Measurements from ENCODE around the gene SMIM11. TPM values are rescaled to one million over a fixed set of nuclear protein-coding genes. Genes with fewer than 3 reads are reported as not detected.
"Not testable (repeated sequence)": the region's sequence is repeated elsewhere in the genome, so short reads cannot be mapped to it uniquely, and the experiment has no call there.

SMIM11 gene
- total RNA-seq (10 to 100 TPM in 1 of 2 experiments, 1 to 10 TPM in 1; 9.2 to 20.0 TPM), polyA plus RNA-seq (3.4 TPM)

- DNase-seq; H3K9me3 ChIP-seq (ENCODE audit: low read length); H3K4me1 ChIP-seq (ENCODE audit: insufficient read depth, low read length); H3K4me3 Mint-ChIP-seq; H3K27me3 Mint-ChIP-seq; CTCF ChIA-PET; H3K4me3 ChIP-seq (ENCODE audit: low read length); H3K9me3 Mint-ChIP-seq; H3K27ac ChIP-seq (ENCODE audit: low read depth, low read length); H3K27ac Mint-ChIP-seq; H3K27me3 ChIP-seq (ENCODE audit: insufficient read depth, low read length, poor library complexity, severe bottlenecking); H3K4me1 Mint-ChIP-seq; H3K36me3 ChIP-seq (ENCODE audit: insufficient read depth, low read length); POLR2A ChIA-PET; H3K36me3 Mint-ChIP-seq: not testable (repeated sequence)
Measured at GRCh38 chr21:34374940-34375618, at the start of gene SMIM11. SMIM11 (plus strand) TSS chr21:34375507; CDS start chr21:34379505, 3,998 bp downstream.

DNA sequence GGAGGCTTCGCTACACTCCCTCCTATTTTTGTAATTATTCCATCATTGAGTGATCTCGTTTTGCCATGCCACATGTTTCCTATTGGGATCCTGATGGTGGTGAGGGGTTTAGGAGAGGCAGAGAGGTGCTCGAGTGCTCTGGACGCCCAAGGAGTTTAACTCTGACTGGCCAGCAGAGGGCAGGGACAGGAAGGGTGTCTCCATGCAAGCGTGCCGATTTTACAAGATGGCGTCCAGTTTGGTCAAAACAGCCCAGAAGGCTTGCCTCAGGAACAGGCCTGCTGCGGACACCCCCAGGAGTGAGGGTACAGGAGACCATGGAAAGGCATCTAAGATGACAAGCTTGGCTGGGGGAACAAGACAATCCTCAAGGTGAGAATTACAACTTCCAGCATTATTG lies 45.3 kb upstream of the SMIM11 start:
- H3K27me3 ChIP-seq (ENCODE audit: insufficient read depth, low read length, poor library complexity, severe bottlenecking) = no peaks in the 10 kb centered on the region
- peaks cover 7% of the 10 kb centered on the region in 2 donors for H3K27me3 Mint-ChIP-seq
- H3K4me1 ChIP-seq (ENCODE audit: insufficient read depth, low read length) = no peaks in the 10 kb centered on the region
- H3K27ac ChIP-seq (ENCODE audit: low read depth, low read length) = no peak overlapping the region
- no peak for DNase-seq
- no peaks in the 10 kb centered on the region for H3K9me3 ChIP-seq (ENCODE audit: low read length)
- H3K27ac Mint-ChIP-seq = no peak overlapping the region
- ChIA-PET POLR2A (no interaction called here), CTCF (interaction anchor here (1.4 kb wide), 1 partner anchor 18 kb away, joined by 3 read pairs; no protein-coding TSS in a partner anchor)
- no peaks in the 10 kb centered on the region for H3K4me1 Mint-ChIP-seq
- H3K9me3 Mint-ChIP-seq = peaks cover 0 to 3% (median 3%) of the 10 kb centered on the region in 5 donors
- no peak overlapping the region for H3K4me3 Mint-ChIP-seq
- H3K4me3 ChIP-seq (ENCODE audit: low read length) = no peak overlapping the region
- H3K36me3 ChIP-seq (ENCODE audit: insufficient read depth, low read length) = no peaks in the 10 kb centered on the region
- H3K36me3 Mint-ChIP-seq = peaks cover 0 to 7% (median 0%) of the 10 kb centered on the region in 3 donors

DNA sequence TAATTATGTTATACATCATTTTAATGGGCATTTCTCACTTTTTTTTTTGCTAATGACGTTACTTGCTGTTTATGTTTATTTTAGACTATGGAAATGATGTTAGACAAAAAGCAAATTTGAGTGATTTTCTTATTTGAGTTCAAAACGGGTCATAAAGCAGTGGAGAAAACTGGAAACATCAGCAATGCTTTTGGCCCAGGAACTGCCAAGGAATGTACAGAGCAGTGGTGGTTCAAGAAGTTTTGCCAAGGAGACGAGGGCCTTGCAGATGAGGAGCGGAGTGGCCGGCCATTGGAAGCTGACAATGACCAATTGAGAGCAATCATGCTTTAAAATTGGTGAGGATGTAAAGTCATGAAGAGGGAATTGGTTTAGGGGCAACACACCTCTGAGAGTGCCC lies 43.6 kb upstream of the SMIM11 start:
- peaks cover 11 to 13% of the 10 kb centered on the region in 2 donors for H3K27me3 Mint-ChIP-seq
- peaks cover 0 to 3% (median 3%) of the 10 kb centered on the region in 5 donors for H3K9me3 Mint-ChIP-seq
- no peak overlapping the region for H3K4me3 Mint-ChIP-seq
- Histone ChIP-seq H3K27ac (ENCODE audit: low read depth, low read length) (no peak overlapping the region), H3K4me3 (ENCODE audit: low read length) (no peak overlapping the region), H3K4me1 (ENCODE audit: insufficient read depth, low read length) (no peaks in the 10 kb centered on the region), H3K36me3 (ENCODE audit: insufficient read depth, low read length) (no peaks in the 10 kb centered on the region), H3K9me3 (ENCODE audit: low read length) (no peaks in the 10 kb centered on the region), H3K27me3 (ENCODE audit: insufficient read depth, low read length, poor library complexity, severe bottlenecking) (no peaks in the 10 kb centered on the region)
- CTCF ChIA-PET = no interaction called here
- peaks cover 0 to 7% (median 0%) of the 10 kb centered on the region in 3 donors for H3K36me3 Mint-ChIP-seq
- no peaks in the 10 kb centered on the region for H3K4me1 Mint-ChIP-seq
- H3K27ac Mint-ChIP-seq = no peak overlapping the region
- no peak for DNase-seq
- POLR2A ChIA-PET = no interaction called here

GRCh38 chr21:34332347-34332746 lies 43.0 kb upstream of the SMIM11 start:
- CTCF ChIA-PET = no interaction called here
- H3K4me1 ChIP-seq (ENCODE audit: insufficient read depth, low read length) = no peaks in the 10 kb centered on the region

DNA sequence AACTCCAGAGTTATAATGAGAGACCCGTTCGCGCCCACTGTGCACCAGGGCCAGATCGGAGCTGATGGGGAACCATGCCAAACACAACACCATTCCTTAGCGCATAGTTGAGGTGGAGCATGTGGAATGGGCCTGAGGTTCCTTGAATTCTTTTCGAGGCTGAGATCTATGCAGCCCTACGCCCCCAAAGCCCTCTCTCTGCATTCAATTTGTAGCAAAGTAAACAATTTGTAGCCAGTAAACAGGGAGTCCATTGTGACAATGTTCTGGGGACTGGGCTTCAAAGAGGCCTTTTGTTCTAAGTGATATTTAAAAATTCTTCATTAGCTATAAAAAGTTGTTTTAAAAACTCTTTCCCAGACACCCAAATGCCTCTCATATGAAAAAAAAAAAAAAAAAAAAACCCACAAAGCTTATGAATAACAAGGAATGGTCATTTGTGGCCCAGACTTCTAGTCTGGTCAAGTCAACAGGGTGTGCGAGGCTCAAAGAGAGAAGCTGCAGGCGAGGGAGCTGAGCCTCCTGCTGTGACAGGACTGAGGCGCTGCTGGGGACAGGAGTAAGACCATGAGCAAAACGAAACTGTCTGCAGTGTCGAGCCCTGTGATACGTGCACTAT lies 42.1 kb upstream of the SMIM11 start:
- no peaks in the 10 kb centered on the region for H3K27me3 ChIP-seq (ENCODE audit: insufficient read depth, low read length, poor library complexity, severe bottlenecking)
- peaks cover 11 to 15% of the 10 kb centered on the region in 2 donors for H3K27me3 Mint-ChIP-seq
- H3K4me1 ChIP-seq (ENCODE audit: insufficient read depth, low read length) = no peaks in the 10 kb centered on the region
- peaks cover 0 to 3% (median 3%) of the 10 kb centered on the region in 5 donors for H3K9me3 Mint-ChIP-seq
- ChIA-PET CTCF (no interaction called here), POLR2A (no interaction called here)
- H3K4me1 Mint-ChIP-seq = no peaks in the 10 kb centered on the region
- no peaks in the 10 kb centered on the region for H3K36me3 ChIP-seq (ENCODE audit: insufficient read depth, low read length)
- H3K4me3 Mint-ChIP-seq = no peak overlapping the region
- no peak for DNase-seq
- H3K27ac ChIP-seq (ENCODE audit: low read depth, low read length) = no peak overlapping the region
- H3K4me3 ChIP-seq (ENCODE audit: low read length) = no peak overlapping the region
- H3K27ac Mint-ChIP-seq = no peak overlapping the region
- no peaks in the 10 kb centered on the region for H3K9me3 ChIP-seq (ENCODE audit: low read length)
- H3K36me3 Mint-ChIP-seq = peaks cover 0 to 7% (median 0%) of the 10 kb centered on the region in 3 donors

More at GRCh38 chr21:34332347-34332746, 43.0 kb upstream of the SMIM11 start:
- peaks cover 11 to 13% of the 10 kb centered on the region in 2 donors for H3K27me3 Mint-ChIP-seq
- Histone ChIP-seq H3K27me3 (ENCODE audit: insufficient read depth, low read length, poor library complexity, severe bottlenecking) (no peaks in the 10 kb centered on the region), H3K4me3 (ENCODE audit: low read length) (no peak overlapping the region), H3K9me3 (ENCODE audit: low read length) (no peaks in the 10 kb centered on the region), H3K27ac (ENCODE audit: low read depth, low read length) (no peak overlapping the region), H3K36me3 (ENCODE audit: insufficient read depth, low read length) (no peaks in the 10 kb centered on the region)
- peaks cover 0 to 3% (median 3%) of the 10 kb centered on the region in 5 donors for H3K9me3 Mint-ChIP-seq
- no peak overlapping the region for H3K4me3 Mint-ChIP-seq
- POLR2A ChIA-PET = interaction anchor here (0.6 kb wide), 1 partner anchor 251 kb away, joined by 3 read pairs; no protein-coding TSS in a partner anchor
- no peaks in the 10 kb centered on the region for H3K4me1 Mint-ChIP-seq
- peaks cover 0 to 7% (median 0%) of the 10 kb centered on the region in 3 donors for H3K36me3 Mint-ChIP-seq
- no peak for DNase-seq
- H3K27ac Mint-ChIP-seq = no peak overlapping the region

DNA sequence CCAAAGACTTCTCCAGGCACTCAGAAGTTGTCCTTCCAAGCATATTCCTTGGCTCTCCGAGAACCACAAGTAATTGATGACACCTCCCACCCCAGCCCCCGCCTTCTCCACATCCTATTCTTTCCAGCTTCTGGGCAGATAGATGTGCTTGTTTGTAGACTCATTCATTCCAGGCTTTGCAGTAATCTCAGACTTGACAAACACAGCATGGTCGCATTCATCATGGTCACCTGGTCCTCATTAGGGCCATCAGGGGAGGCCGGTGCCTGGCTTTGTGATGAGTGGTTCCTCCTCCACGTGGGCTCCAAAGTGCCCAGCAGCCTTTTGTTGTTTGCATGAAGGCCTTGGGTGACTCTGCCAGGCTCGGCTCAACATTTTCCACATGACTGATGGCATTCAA lies 40.0 kb upstream of the SMIM11 start:
- no peak for DNase-seq
- no peaks in the 10 kb centered on the region for H3K36me3 Mint-ChIP-seq
- no peak overlapping the region for H3K27ac ChIP-seq (ENCODE audit: low read depth, low read length)
- POLR2A ChIA-PET = no interaction called here
- H3K4me1 ChIP-seq (ENCODE audit: insufficient read depth, low read length) = no peaks in the 10 kb centered on the region
- H3K27ac Mint-ChIP-seq = no peak overlapping the region
- peaks cover 8 to 17% of the 10 kb centered on the region in 2 donors for H3K27me3 Mint-ChIP-seq
- H3K4me3 Mint-ChIP-seq = no peak overlapping the region
- no peaks in the 10 kb centered on the region for H3K27me3 ChIP-seq (ENCODE audit: insufficient read depth, low read length, poor library complexity, severe bottlenecking)
- H3K4me1 Mint-ChIP-seq = peaks cover under 1 to 4% (median 1%) of the 10 kb centered on the region in 3 donors
- no peaks in the 10 kb centered on the region for H3K36me3 ChIP-seq (ENCODE audit: insufficient read depth, low read length)
- CTCF ChIA-PET = interaction anchor here (1.0 to 1.2 kb wide), 2 partner anchors 13 to 411 kb away, joined by 3 to 8 read pairs; no protein-coding TSS in a partner anchor
- no peak overlapping the region for H3K4me3 ChIP-seq (ENCODE audit: low read length)
- no peaks in the 10 kb centered on the region for H3K9me3 Mint-ChIP-seq
- H3K9me3 ChIP-seq (ENCODE audit: low read length) = no peaks in the 10 kb centered on the region

GRCh38 chr21:34336245-34336644 lies 39.1 kb upstream of the SMIM11 start:
- peaks cover 4 to 9% (median 5%) of the 10 kb centered on the region in 3 donors for H3K4me1 Mint-ChIP-seq
- no peaks in the 10 kb centered on the region for H3K4me1 ChIP-seq (ENCODE audit: insufficient read depth, low read length)
- no peaks in the 10 kb centered on the region for H3K36me3 Mint-ChIP-seq
- H3K27me3 Mint-ChIP-seq = peaks cover 8 to 17% of the 10 kb centered on the region in 2 donors
- H3K4me3 ChIP-seq (ENCODE audit: low read length) = no peak overlapping the region
- no peak overlapping the region for H3K27ac ChIP-seq (ENCODE audit: low read depth, low read length)
- ChIA-PET CTCF (interaction anchor here (1.8 kb wide), 1 partner anchor 412 kb away, joined by 5 read pairs; no protein-coding TSS in a partner anchor), POLR2A (no interaction called here)
- no peaks in the 10 kb centered on the region for H3K27me3 ChIP-seq (ENCODE audit: insufficient read depth, low read length, poor library complexity, severe bottlenecking)
- no peak for DNase-seq
- no peak overlapping the region for H3K4me3 Mint-ChIP-seq
- H3K36me3 ChIP-seq (ENCODE audit: insufficient read depth, low read length) = no peaks in the 10 kb centered on the region
- H3K27ac Mint-ChIP-seq = no peak overlapping the region
- no peaks in the 10 kb centered on the region for H3K9me3 ChIP-seq (ENCODE audit: low read length)
- H3K9me3 Mint-ChIP-seq = no peaks in the 10 kb centered on the region

DNA sequence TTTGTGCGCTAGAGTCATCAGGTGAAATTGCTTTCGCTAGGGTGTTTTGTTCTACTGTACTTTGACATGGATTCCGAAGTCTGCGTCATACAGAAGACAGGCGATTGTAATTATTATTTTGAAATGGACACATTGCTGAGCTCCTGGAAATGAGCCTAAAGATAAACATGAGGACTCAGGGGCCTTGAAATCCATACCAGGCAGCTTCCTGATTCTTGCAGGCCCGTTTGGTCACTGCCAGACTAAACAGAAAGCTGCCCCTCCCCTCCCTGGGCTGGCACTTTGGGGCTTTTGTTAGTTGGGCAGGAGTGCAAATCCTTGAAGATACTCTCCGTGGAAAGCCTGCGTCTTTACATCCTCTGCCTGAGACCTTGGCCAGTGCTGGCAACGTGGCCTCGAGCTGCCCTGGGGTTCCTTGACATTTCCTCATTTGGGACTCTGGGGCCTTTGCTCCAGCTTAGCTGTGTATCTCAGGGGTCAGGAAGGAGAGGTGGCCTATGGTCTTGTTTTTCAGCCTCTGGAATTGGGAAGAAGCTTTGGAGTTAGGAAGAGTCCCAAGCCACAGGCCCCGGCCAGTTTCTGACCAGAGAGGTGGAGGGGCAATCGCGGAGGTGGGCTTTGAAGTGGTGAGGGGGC lies 38.4 kb upstream of the SMIM11 start:
- H3K36me3 Mint-ChIP-seq = no peaks in the 10 kb centered on the region
- POLR2A ChIA-PET = no interaction called here
- no peaks in the 10 kb centered on the region for H3K9me3 ChIP-seq (ENCODE audit: low read length)
- DNase-seq = no peak
- H3K36me3 ChIP-seq (ENCODE audit: insufficient read depth, low read length) = no peaks in the 10 kb centered on the region
- H3K4me3 ChIP-seq (ENCODE audit: low read length) = no peak overlapping the region
- no peaks in the 10 kb centered on the region for H3K27me3 ChIP-seq (ENCODE audit: insufficient read depth, low read length, poor library complexity, severe bottlenecking)
- no peak overlapping the region for H3K4me3 Mint-ChIP-seq
- H3K27me3 Mint-ChIP-seq = peaks cover 8 to 17% of the 10 kb centered on the region in 2 donors
- H3K4me1 ChIP-seq (ENCODE audit: insufficient read depth, low read length) = no peaks in the 10 kb centered on the region
- CTCF ChIA-PET = interaction anchor here (1.6 to 1.8 kb wide), 2 partner anchors 11 to 413 kb away, joined by 5 read pairs; no protein-coding TSS in a partner anchor
- peaks cover 4 to 9% (median 5%) of the 10 kb centered on the region in 3 donors for H3K4me1 Mint-ChIP-seq
- H3K27ac ChIP-seq (ENCODE audit: low read depth, low read length) = no peak overlapping the region
- H3K9me3 Mint-ChIP-seq = no peaks in the 10 kb centered on the region
- peak overlapping the region in 1 of 8 donors; percentile 39 for H3K27ac Mint-ChIP-seq
